ENCODE results near the gene RPS19.

The RPS19 gene

GRCh38 chr19:41859618-41860418 lies at the start of gene RPS19:
RPS19 (plus strand) TSS chr19:41860255; CDS start chr19:41860775, 520 bp downstream.
- peak; percentile 98 for DNase-seq

DNA sequence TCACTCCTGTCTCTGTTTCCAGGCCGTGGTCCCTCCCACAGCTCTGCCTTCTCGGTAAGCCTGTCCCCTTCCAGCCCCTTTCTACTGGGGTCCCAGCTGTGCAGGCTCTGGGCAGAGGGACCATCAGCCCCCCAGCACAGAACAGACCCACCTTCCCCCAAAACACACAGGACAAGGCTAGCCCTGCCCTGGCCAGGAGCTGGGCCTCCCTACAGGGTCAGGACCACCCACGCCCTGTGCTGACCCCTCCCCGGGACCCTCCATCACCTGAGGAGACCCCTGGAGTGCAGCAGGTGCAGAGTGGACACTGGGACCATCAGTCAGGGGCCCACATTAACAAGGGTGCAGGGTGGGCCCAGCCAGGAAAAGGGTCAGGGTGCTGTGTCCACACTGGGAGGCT lies 49.8 kb upstream of the RPS19 start:
- DNase-seq, result no peak

GRCh38 chr19:41811036-41811435 lies 49.0 kb upstream of the RPS19 start:
- no peak for DNase-seq

- no peak for DNase-seq
Observed at GRCh38 chr19:41811981-41812380, 48.1 kb upstream of the RPS19 start.

GRCh38 chr19:41813911-41814310 lies 46.1 kb upstream of the RPS19 start:
- DNase-seq, result no peak

DNA sequence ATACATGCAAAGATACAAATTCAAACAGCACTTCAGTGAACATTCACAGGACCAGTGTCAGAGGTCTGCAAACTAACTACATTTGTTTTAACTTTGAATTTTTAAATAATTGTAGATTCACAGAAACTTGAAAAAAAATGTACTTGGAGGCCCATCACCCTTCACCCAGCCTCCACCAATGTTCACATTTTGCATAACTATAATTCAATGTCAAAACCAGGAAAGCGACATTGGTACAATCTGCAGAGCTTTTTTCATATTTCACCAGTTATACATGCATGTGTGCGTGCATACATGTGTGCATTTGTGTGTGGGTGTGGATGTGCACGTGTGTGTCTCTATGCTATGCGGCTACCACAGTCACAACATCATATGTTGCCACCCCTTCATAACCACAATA lies 44.8 kb upstream of the RPS19 start:
- no peak for DNase-seq

DNA sequence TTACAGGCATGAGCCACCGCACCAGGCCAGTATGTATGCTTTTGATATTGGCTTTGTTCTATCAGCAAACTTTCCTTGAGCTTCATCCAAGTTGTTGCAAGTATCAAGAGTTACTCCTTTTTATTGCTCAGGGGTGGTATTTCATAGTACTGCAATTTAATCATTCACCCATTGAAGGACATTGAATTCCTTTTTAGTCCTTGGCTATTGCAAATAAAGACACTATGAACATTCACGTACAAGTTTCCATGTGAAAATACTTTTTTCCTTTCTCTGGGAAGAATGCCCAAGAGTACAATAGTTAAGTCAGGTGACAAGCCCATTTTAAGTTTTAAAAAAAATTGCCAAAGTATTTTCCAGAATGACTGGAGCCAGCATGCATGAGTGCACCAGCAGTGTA lies 43.3 kb upstream of the RPS19 start:
- DNase-seq, result no peak

- no peak for DNase-seq
Observed at GRCh38 chr19:41821003-41821735, 38.9 kb upstream of the RPS19 start.

DNA sequence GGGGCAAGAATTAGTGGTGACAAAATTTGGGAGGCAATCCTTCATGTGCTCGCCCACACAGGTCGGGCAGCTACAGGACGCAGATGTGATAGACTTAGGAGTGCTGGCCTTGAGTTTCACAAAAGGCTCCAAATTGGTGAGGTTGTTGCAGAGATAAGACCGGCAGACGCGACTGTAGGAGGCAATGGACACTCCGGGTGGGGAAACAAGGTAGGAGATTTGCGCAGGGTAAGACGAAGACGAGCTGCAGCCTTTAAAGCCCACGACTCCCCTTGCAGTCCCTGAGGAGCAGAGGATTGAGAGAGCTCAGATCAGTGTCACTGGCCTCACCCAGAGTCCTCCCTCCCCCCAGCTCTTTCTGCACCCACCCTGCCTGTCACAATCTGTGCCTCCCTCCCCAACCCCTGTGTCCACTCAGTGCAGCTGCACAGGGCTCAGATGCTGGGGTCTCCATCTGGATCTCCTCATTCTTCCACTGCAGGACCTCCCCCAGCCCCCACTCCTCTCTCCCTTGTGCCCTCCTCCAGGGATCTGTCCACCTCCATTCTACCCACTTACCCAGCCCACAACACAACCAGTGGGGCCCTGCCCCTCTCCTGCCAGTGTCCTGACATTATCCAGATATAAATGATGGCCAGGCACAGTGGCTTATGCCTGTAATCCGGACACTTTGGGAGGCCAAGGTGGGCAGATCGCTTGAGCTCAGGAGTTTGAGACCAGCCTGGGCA lies 21.9 kb upstream of the RPS19 start:
- DNase-seq, result no peak

GRCh38 chr19:41839211-41839610 lies 20.8 kb upstream of the RPS19 start:
- DNase-seq, result no peak

- no peak for DNase-seq
Observed at GRCh38 chr19:41843371-41843770, 16.7 kb upstream of the RPS19 start.

DNA sequence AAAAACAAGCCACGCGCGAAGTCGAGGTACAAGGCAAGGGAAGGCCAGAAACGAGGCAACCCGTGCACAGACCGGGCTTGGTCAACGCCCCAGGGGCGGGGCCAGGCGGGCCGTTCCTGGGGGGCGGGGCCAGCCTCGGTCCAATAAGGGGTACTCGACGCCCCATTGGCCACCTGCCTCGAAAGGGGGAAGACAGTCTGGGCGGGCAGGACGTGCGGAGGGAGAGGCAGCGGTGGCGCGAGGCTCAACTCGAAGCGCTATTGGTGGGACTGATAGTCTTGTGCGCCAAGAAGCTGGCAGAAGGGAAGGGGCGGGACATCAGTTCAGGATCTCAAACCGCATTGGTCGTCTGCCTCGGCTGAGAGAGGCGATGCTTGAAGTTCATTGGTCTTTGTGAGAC lies 15.5 kb upstream of the RPS19 start, which contains the start of gene LYPD4:
Gene LYPD4 (minus strand): TSS at position 83 of the 400 bp plus-strand sequence. CDS start 5,398 bp downstream, outside the sequence.
- no peak for DNase-seq

GRCh38 chr19:41845001-41845050 lies 15.2 kb upstream of the RPS19 start, which contains the start of gene DMRTC2:
DMRTC2 (plus strand) TSS chr19:41845042; CDS start chr19:41847429, 2,387 bp downstream.
- no peak for DNase-seq

GRCh38 chr19:41845051-41845590 lies 14.9 kb upstream of the RPS19 start:
- no peak for DNase-seq

DNA sequence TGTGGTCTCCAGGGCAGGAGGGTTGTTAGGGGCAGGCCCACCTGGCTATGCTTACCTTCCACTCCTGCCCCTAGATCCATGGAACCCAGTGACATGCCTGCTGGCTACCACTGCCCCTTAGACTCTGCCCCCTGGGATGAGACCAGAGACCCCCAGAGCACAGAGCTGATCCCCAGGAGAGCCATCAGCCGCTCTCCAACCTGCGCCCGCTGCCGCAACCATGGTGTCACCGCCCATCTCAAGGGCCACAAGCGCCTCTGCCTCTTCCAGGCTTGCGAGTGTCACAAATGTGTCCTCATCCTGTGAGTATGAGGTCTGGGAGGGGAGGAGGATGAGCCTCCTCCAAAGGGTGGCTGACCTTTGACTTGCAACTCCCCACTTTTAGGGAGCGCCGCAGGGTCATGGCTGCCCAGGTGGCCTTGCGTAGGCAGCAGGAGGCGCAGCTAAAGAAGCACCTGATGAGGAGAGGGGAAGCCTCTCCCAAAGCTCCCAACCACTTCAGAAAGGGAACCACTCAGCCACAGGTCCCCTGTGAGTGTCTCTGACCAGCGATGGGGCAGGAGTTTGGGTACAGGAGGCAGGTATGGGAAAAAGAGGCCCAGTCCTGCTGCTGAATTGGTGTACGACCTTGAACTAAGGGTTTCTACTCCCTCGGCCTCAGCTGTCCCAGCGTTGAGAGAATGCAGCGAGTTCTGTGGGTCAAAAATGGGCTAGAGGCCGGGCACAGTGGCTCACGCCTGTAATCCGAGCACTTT lies 12.5 kb upstream of the RPS19 start:
- DNase-seq, result no peak

DNA sequence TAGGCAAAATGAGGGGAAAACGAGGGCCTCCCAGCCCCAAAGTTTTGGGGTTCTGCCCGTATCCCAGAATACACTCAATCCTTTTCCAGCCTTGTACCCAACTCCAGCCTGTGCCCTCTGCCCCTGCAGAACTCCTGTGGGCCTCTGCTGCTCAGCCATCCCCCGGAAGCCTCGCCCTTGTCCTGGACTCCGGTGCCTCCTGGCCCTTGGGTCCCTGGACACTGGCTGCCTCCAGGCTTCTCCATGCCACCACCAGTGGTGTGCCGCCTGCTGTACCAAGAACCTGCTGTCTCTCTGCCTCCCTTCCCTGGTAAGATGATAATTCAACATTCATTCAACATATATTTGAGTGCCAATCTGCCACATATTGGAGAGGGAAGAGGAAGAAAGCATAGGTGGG lies 11.4 kb upstream of the RPS19 start:
- no peak for DNase-seq

- no peak for DNase-seq
Observed at GRCh38 chr19:41849067-41849466, 11.0 kb upstream of the RPS19 start.

GRCh38 chr19:41850381-41850780 lies 9.7 kb upstream of the RPS19 start:
- DNase-seq, result no peak

- no peak for DNase-seq
Observed at GRCh38 chr19:41851456-41851855, 8.6 kb upstream of the RPS19 start.

DNA sequence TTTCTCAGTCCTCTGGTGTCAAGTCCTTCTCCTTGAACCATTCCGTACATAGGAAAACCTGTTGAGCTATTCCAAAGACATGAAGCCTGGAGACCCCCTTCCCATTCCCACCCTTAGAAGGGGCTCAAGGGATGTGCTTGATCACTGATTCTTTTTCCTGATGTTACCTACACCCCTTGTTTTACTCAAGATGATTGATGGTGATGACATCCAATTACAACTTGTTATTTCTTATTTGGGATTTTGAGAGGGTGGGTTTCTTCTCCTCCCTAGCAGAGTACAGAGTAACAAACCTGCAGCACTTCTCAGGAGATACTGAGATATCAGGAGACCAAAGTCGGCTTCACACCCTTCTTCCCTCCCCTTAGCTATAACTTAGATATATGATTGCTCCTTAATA lies 6.7 kb upstream of the RPS19 start:
- no peak for DNase-seq

DNA sequence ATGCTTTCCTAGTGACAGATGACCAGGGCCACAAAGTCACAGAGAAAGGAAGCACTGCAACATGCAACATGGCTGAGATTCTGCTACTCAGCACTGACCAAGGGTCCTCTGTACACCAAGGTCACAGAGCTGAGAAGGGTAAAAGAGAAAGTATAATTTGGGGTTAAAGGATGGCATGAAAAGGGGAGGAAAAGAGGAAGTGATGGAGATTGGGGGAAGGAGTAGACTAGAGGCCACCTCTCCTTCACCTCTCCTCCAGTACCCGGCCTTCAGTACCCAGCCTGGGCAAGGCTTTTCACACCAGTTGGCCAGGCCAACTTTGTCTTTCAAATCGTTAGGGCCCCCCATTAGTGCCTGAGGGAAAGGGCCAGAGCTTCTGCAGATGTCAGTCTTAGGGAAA lies 6.3 kb upstream of the RPS19 start:
- DNase-seq, result no peak

GRCh38 chr19:41859213-41859617 lies 840 bp upstream of the RPS19 start:
- DNase-seq, result no peak

Measured in activated CD4-positive, CD25-positive, alpha-beta regulatory T cell treated with anti-CD3 and anti-CD28 coated beads, Interleukin-2, amount 50 U/mL, for 72 hours (primary cell).